ENCODE results near the gene INPP5K.

DNA sequence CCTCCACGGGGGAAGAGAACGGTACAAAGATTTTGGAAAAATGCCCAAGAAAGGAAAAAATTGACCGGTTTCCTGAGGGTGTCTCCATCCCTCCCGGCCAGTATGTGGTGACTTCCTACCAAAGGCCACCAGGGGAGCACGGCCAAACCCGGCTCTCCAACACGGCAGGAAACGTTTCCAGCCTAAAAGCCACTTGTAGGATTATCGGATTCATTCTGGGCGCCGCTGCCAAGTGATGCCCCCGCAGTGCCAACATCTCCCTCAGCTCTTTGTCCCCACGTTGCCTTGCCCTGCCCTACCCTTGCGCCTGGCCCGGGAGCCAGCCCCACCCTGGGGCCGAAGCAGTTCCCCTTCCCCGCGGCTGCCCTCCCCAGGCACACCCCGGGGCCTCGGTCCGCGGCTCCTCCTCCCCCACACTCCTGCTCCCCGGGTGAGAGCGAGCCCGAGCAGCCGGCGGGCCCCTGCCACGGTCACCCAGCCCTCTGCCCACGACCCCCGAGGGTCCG is 61.1 kb downstream of the INPP5K start:
- TF ChIP-seq, protein P1, sequence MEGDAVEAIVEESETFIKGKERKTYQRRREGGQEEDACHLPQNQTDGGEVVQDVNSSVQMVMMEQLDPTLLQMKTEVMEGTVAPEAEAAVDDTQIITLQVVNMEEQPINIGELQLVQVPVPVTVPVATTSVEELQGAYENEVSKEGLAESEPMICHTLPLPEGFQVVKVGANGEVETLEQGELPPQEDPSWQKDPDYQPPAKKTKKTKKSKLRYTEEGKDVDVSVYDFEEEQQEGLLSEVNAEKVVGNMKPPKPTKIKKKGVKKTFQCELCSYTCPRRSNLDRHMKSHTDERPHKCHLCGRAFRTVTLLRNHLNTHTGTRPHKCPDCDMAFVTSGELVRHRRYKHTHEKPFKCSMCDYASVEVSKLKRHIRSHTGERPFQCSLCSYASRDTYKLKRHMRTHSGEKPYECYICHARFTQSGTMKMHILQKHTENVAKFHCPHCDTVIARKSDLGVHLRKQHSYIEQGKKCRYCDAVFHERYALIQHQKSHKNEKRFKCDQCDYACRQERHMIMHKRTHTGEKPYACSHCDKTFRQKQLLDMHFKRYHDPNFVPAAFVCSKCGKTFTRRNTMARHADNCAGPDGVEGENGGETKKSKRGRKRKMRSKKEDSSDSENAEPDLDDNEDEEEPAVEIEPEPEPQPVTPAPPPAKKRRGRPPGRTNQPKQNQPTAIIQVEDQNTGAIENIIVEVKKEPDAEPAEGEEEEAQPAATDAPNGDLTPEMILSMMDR (IDR thresholded peaks at IDR 0.05 in 4 of 5, conservative IDR thresholded peaks at IDR 0.05 in 1 of 5) = peak; percentile 75 to 84 (median 81)
- no peak for TF ChIP-seq POLR2A (IDR thresholded peaks at IDR 0.05)
